Type B pancreatic cell (in vitro differentiated cells): Measurements from ENCODE around the gene PLPPR3. TPM values are rescaled to one million over a fixed set of nuclear protein-coding genes. Genes with fewer than 3 reads are reported as not detected.
A peak's percentile ranks its signal among the peaks of the same experiment; 100 is the strongest.
"Not testable (repeated sequence)": the region's sequence is repeated elsewhere in the genome, so short reads cannot be mapped to it uniquely, and the experiment has no call there.

Experiments
- DNase-seq: peaks from one replicate; pipeline ENCODE4 v3.0.0; 2021; ENCODE audit warnings: mixed read lengths; ENCODE audit not compliant: unreplicated experiment; ENCODE audit errors: extremely low spot score
- H3K27ac Mint-ChIP-seq: 2 replicates; pipeline ENCODE4 v1.8.0; 2021; ENCODE audit warnings: mild to moderate bottlenecking, mixed read lengths
- H3K27me3 Mint-ChIP-seq: 2 replicates; pipeline ENCODE4 v1.8.0; 2021; ENCODE audit warnings: mixed read lengths
- H3K36me3 Mint-ChIP-seq: 2 replicates; pipeline ENCODE4 v1.8.0; 2021; ENCODE audit warnings: mixed read lengths
- H3K4me1 Mint-ChIP-seq: one replicate; pipeline ENCODE4 v1.8.0; 2021; ENCODE audit warnings: mixed read lengths; ENCODE audit not compliant: unreplicated experiment
- H3K4me3 Mint-ChIP-seq: 2 replicates; pipeline ENCODE4 v1.8.0; 2021; ENCODE audit warnings: mild to moderate bottlenecking, mixed read lengths
- H3K9me3 Mint-ChIP-seq: 2 replicates; pipeline ENCODE4 v1.8.0; 2021; ENCODE audit warnings: mixed read lengths
- total RNA-seq: library from RNA; stranded (reverse); gene quantifications from 2 replicates; pipeline ENCODE4 v1.2.1, GENCODE V29; 2021; ENCODE audit warnings: low replicate concordance
- TF ChIP-seq, protein P1 (sequence below): fragments of 200-600 bp; sonication (generic); conservative IDR thresholded peaks from 2 replicates; pipeline ENCODE4 v1.5.0; 2021; ENCODE audit warnings: antibody characterized with exemption, mild to moderate bottlenecking

Gene PLPPR3
- total RNA-seq, 1 donor from 2014 or later, result 29.2 TPM

- Mint-ChIP-seq H3K4me1 (no peaks in the 10 kb centered on the region), H3K9me3 (no peaks in the 10 kb centered on the region), H3K36me3 (no peaks in the 10 kb centered on the region), H3K27me3 (peaks cover 11% of the 10 kb centered on the region), H3K4me3 (no peak overlapping the region), H3K27ac (no peak overlapping the region)
- TF ChIP-seq, protein P1, sequence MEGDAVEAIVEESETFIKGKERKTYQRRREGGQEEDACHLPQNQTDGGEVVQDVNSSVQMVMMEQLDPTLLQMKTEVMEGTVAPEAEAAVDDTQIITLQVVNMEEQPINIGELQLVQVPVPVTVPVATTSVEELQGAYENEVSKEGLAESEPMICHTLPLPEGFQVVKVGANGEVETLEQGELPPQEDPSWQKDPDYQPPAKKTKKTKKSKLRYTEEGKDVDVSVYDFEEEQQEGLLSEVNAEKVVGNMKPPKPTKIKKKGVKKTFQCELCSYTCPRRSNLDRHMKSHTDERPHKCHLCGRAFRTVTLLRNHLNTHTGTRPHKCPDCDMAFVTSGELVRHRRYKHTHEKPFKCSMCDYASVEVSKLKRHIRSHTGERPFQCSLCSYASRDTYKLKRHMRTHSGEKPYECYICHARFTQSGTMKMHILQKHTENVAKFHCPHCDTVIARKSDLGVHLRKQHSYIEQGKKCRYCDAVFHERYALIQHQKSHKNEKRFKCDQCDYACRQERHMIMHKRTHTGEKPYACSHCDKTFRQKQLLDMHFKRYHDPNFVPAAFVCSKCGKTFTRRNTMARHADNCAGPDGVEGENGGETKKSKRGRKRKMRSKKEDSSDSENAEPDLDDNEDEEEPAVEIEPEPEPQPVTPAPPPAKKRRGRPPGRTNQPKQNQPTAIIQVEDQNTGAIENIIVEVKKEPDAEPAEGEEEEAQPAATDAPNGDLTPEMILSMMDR, result no peak
- DNase-seq, result no peak
Measured at GRCh38 chr19:855566-856120, 33.9 kb upstream of the PLPPR3 start.

GRCh38 chr19:855142-855541 is 33.4 kb upstream of the PLPPR3 start:
- no peaks in the 10 kb centered on the region for H3K9me3 Mint-ChIP-seq
- no peak overlapping the region for H3K4me3 Mint-ChIP-seq
- no peaks in the 10 kb centered on the region for H3K36me3 Mint-ChIP-seq
- H3K27ac Mint-ChIP-seq, result no peak overlapping the region
- no peak for DNase-seq
- TF ChIP-seq, protein P1, result no peak
- no peaks in the 10 kb centered on the region for H3K4me1 Mint-ChIP-seq
- H3K27me3 Mint-ChIP-seq, result peaks cover 11% of the 10 kb centered on the region

GRCh38 chr19:854549-854948 is 32.8 kb upstream of the PLPPR3 start:
- peaks cover 6% of the 10 kb centered on the region for H3K27me3 Mint-ChIP-seq
- H3K27ac Mint-ChIP-seq, result no peak overlapping the region
- H3K9me3 Mint-ChIP-seq, result no peaks in the 10 kb centered on the region
- TF ChIP-seq, protein P1, result no peak
- no peak overlapping the region for H3K4me3 Mint-ChIP-seq
- no peak for DNase-seq
- H3K4me1 Mint-ChIP-seq, result no peaks in the 10 kb centered on the region
- no peaks in the 10 kb centered on the region for H3K36me3 Mint-ChIP-seq

DNA sequence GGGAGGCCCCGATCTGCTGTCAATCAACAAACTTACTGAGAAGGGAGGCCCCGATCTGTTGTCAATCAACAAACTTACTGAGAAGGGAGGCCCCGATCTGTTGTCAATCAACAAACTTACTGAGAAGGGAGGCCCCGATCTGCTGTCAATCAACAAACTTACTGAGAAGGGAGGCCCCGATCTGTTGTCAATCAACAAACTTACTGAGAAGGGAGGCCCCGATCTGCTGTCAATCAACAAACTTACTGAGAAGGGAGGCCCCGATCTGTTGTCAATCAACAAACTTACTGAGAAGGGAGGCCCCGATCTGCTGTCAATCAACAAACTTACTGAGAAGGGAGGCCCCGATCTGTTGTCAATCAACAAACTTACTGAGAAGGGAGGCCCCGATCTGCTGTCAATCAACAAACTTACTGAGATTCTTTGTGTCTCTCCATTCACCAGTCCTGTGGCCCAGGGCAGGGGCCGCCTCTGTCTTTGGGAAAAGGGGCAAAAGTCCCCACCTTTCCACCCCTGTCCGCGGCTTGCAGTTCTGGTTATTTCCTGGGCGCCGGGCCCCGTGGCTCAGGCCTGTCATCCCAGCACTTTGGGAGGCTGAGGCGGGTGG is 32.0 kb upstream of the PLPPR3 start:
- not testable (repeated sequence) for H3K4me3 Mint-ChIP-seq, H3K27ac Mint-ChIP-seq, H3K36me3 Mint-ChIP-seq, DNase-seq, H3K27me3 Mint-ChIP-seq, H3K4me1 Mint-ChIP-seq, H3K9me3 Mint-ChIP-seq

- TF ChIP-seq, protein P1, result no peak
- Mint-ChIP-seq H3K4me3 (no peak overlapping the region), H3K9me3 (no peaks in the 10 kb centered on the region), H3K4me1 (no peaks in the 10 kb centered on the region), H3K27ac (no peak overlapping the region), H3K36me3 (no peaks in the 10 kb centered on the region), H3K27me3 (peaks cover 2% of the 10 kb centered on the region)
- peak; percentile 68 for DNase-seq
Measured at GRCh38 chr19:853014-853585, 31.3 kb upstream of the PLPPR3 start.
